ENCODE results near the gene CALHM6. TPM values are rescaled to one million over a fixed set of nuclear protein-coding genes. Genes with fewer than 3 reads are reported as not detected.
"Not testable (repeated sequence)": the region's sequence is repeated elsewhere in the genome, so short reads cannot be mapped to it uniquely, and the experiment has no call there.

The CALHM6 gene
- total RNA-seq, 2 experiments from 2014 or later, result 3.1 to 3.4 TPM

- Mint-ChIP-seq H3K27ac (no peak overlapping the region), H3K27me3 (ENCODE audit: low read depth) (peaks cover 3% of the 10 kb centered on the region)
- intact Hi-C loops (cut with micrococcal nuclease), result no loop called here
These were observed 30.6 kb downstream of the CALHM6 start for GRCh38 chr6:116491610-116492330.

GRCh38 chr6:116492331-116493067, 31.3 kb downstream of the CALHM6 start:
- H3K36me3 Mint-ChIP-seq (ENCODE audit: low read depth), result no peaks in the 10 kb centered on the region
- peaks cover 3% of the 10 kb centered on the region for H3K27me3 Mint-ChIP-seq (ENCODE audit: low read depth)
- no peaks in the 10 kb centered on the region for H3K9me3 Mint-ChIP-seq
- no peak overlapping the region for H3K4me3 Mint-ChIP-seq
- no peak overlapping the region for H3K27ac Mint-ChIP-seq
- CTCF ChIA-PET, result no interaction called here
- H3K4me1 Mint-ChIP-seq (ENCODE audit: low read depth), result no peaks in the 10 kb centered on the region
- intact Hi-C loops (cut with micrococcal nuclease), result no loop called here
- no peak for DNase-seq

More at GRCh38 chr6:116491610-116492330, 30.6 kb downstream of the CALHM6 start:
- Mint-ChIP-seq H3K9me3 (no peaks in the 10 kb centered on the region), H3K4me1 (ENCODE audit: low read depth) (no peaks in the 10 kb centered on the region), H3K36me3 (ENCODE audit: low read depth) (no peaks in the 10 kb centered on the region), H3K4me3 (no peak overlapping the region)
- CTCF ChIA-PET, result no interaction called here
- no peak for DNase-seq

- intact Hi-C loops (cut with micrococcal nuclease); H3K27me3 Mint-ChIP-seq (ENCODE audit: low read depth): not testable (repeated sequence)
These were observed 34.0 kb downstream of the CALHM6 start for GRCh38 chr6:116495161-116495560.

GRCh38 chr6:116497113-116497676, 36.0 kb downstream of the CALHM6 start:
- Mint-ChIP-seq H3K27me3 (ENCODE audit: low read depth) (no peaks in the 10 kb centered on the region), H3K4me1 (ENCODE audit: low read depth) (no peaks in the 10 kb centered on the region), H3K36me3 (ENCODE audit: low read depth) (no peaks in the 10 kb centered on the region), H3K27ac (no peak overlapping the region), H3K4me3 (no peak overlapping the region), H3K9me3 (no peaks in the 10 kb centered on the region)
- DNase-seq, result no peak
- intact Hi-C loops (cut with micrococcal nuclease), result no loop called here
- CTCF ChIA-PET, result interaction anchor here (1.0 to 1.7 kb wide), 4 partner anchors 15 to 209 kb away, joined by 3 to 5 read pairs (median 4); partner anchors contain the start of gene CALHM5

More at GRCh38 chr6:116495161-116495560, 34.0 kb downstream of the CALHM6 start:
- DNase-seq; H3K4me3 Mint-ChIP-seq; H3K9me3 Mint-ChIP-seq; CTCF ChIA-PET; H3K4me1 Mint-ChIP-seq (ENCODE audit: low read depth); H3K36me3 Mint-ChIP-seq (ENCODE audit: low read depth); H3K27ac Mint-ChIP-seq: not testable (repeated sequence)

GRCh38 chr6:116500969-116501433, 39.8 kb downstream of the CALHM6 start:
- Mint-ChIP-seq H3K9me3 (peaks cover 2% of the 10 kb centered on the region), H3K4me3 (no peak overlapping the region), H3K4me1 (ENCODE audit: low read depth) (no peaks in the 10 kb centered on the region), H3K27me3 (ENCODE audit: low read depth) (peaks cover 20% of the 10 kb centered on the region), H3K27ac (no peak overlapping the region), H3K36me3 (ENCODE audit: low read depth) (peaks cover 2% of the 10 kb centered on the region)
- intact Hi-C loops (cut with micrococcal nuclease), result no loop called here
- CTCF ChIA-PET, result interaction anchor here (0.6 to 1.0 kb wide), 2 partner anchors 214 to 278 kb away, joined by 3 to 4 read pairs; no protein-coding TSS in a partner anchor
- peak; percentile 5 for DNase-seq

GRCh38 chr6:116507324-116507723, 46.1 kb downstream of the CALHM6 start:
- Mint-ChIP-seq H3K27ac (no peak overlapping the region), H3K27me3 (ENCODE audit: low read depth) (peaks cover 19% of the 10 kb centered on the region), H3K36me3 (ENCODE audit: low read depth) (peaks cover 5% of the 10 kb centered on the region), H3K4me1 (ENCODE audit: low read depth) (no peaks in the 10 kb centered on the region), H3K4me3 (no peak overlapping the region), H3K9me3 (peaks cover 7% of the 10 kb centered on the region)
- no peak for DNase-seq
- intact Hi-C loops (cut with micrococcal nuclease), result no loop called here
- CTCF ChIA-PET, result no interaction called here

GRCh38 chr6:116508527-116508926, 47.4 kb downstream of the CALHM6 start:
- H3K4me1 Mint-ChIP-seq (ENCODE audit: low read depth), result no peaks in the 10 kb centered on the region
- peaks cover 7% of the 10 kb centered on the region for H3K27me3 Mint-ChIP-seq (ENCODE audit: low read depth)
- peaks cover 7% of the 10 kb centered on the region for H3K9me3 Mint-ChIP-seq
- CTCF ChIA-PET, result no interaction called here
- H3K36me3 Mint-ChIP-seq (ENCODE audit: low read depth), result peaks cover 5% of the 10 kb centered on the region
- no peak for DNase-seq
- intact Hi-C loops (cut with micrococcal nuclease), result no loop called here
- H3K4me3 Mint-ChIP-seq, result no peak overlapping the region
- H3K27ac Mint-ChIP-seq, result no peak overlapping the region

GRCh38 chr6:116511424-116512110, 50.4 kb downstream of the CALHM6 start, which contains the start of gene CALHM5:
TSS of gene CALHM5 (plus strand) at chr6:116511639. CDS start at chr6:116511697, 58 bp downstream.
- intact Hi-C loops (cut with micrococcal nuclease), result no loop called here
- H3K36me3 Mint-ChIP-seq (ENCODE audit: low read depth), result no peaks in the 10 kb centered on the region
- no peak within 1 kb of the TSS for H3K4me3 Mint-ChIP-seq
- peaks cover 4% of the 10 kb centered on the region for H3K9me3 Mint-ChIP-seq
- no peak for DNase-seq
- H3K4me1 Mint-ChIP-seq (ENCODE audit: low read depth), result no peaks in the 10 kb centered on the region
- H3K27ac Mint-ChIP-seq, result no peak within 1 kb of the TSS
- CTCF ChIA-PET, result interaction anchor here (1.2 to 1.6 kb wide), 2 partner anchors 13 to 224 kb away, joined by 3 to 4 read pairs; no protein-coding TSS in a partner anchor
- no peaks in the 10 kb centered on the region for H3K27me3 Mint-ChIP-seq (ENCODE audit: low read depth)

- H3K36me3 Mint-ChIP-seq (ENCODE audit: low read depth), result no peaks in the 10 kb centered on the region
- H3K4me3 Mint-ChIP-seq, result no peak overlapping the region
- H3K27me3 Mint-ChIP-seq (ENCODE audit: low read depth), result no peaks in the 10 kb centered on the region
- intact Hi-C loops (cut with micrococcal nuclease), result no loop called here
- DNase-seq, result no peak
- H3K27ac Mint-ChIP-seq, result no peak overlapping the region
- no peaks in the 10 kb centered on the region for H3K4me1 Mint-ChIP-seq (ENCODE audit: low read depth)
- CTCF ChIA-PET, result interaction anchor here (1.2 to 1.6 kb wide), 2 partner anchors 14 to 224 kb away, joined by 3 to 4 read pairs; no protein-coding TSS in a partner anchor
- H3K9me3 Mint-ChIP-seq, result peaks cover 4% of the 10 kb centered on the region
These were observed 51.0 kb downstream of the CALHM6 start for GRCh38 chr6:116512111-116512559.

GRCh38 chr6:116512734-116513133, 51.6 kb downstream of the CALHM6 start:
- no peaks in the 10 kb centered on the region for H3K36me3 Mint-ChIP-seq (ENCODE audit: low read depth)
- intact Hi-C loops (cut with micrococcal nuclease), result no loop called here
- no peaks in the 10 kb centered on the region for H3K4me1 Mint-ChIP-seq (ENCODE audit: low read depth)
- no peak for DNase-seq
- no peak overlapping the region for H3K27ac Mint-ChIP-seq
- CTCF ChIA-PET, result interaction anchor here (1.2 to 1.6 kb wide), 2 partner anchors 15 to 225 kb away, joined by 3 to 4 read pairs; no protein-coding TSS in a partner anchor
- peaks cover 4% of the 10 kb centered on the region for H3K9me3 Mint-ChIP-seq
- H3K4me3 Mint-ChIP-seq, result no peak overlapping the region
- H3K27me3 Mint-ChIP-seq (ENCODE audit: low read depth), result no peaks in the 10 kb centered on the region

Data from activated naive CD4-positive, alpha-beta T cell treated with anti-CD3 and anti-CD28 coated beads for 36 hours (primary cell).